Dedifferentiated amniotic fluid mesenchymal stem cell (primary cell): Measurements from ENCODE around the gene PIGB.
"Not testable (repeated sequence)": the region's sequence is repeated elsewhere in the genome, so short reads cannot be mapped to it uniquely, and the experiment has no call there.

ENCODE experiments used
- DNase-seq: peaks from one replicate; pipeline ENCODE4 v3.0.0-alpha.2; 2016; ENCODE audit errors: extremely low spot score

Gene PIGB

GRCh38 chr15:55318588-55319494 is at the start of gene PIGB, which contains the start of gene PIGBOS1:
PIGB (plus strand) TSS chr15:55319222; CDS start chr15:55319251, 29 bp downstream.
PIGBOS1 (minus strand) TSS chr15:55319123; CDS start chr15:55317792, 1,331 bp downstream.
- DNase-seq, result peak; percentile 87

GRCh38 chr15:55270291-55270690 is 48.7 kb upstream of the PIGB start:
- no peak for DNase-seq

- no peak for DNase-seq
Observed at GRCh38 chr15:55276324-55276723, 42.7 kb upstream of the PIGB start.

GRCh38 chr15:55277116-55277564 is 41.9 kb upstream of the PIGB start:
- no peak for DNase-seq

- DNase-seq, result no peak
Observed at GRCh38 chr15:55277715-55278114, 41.3 kb upstream of the PIGB start.

GRCh38 chr15:55279100-55279745 is 39.8 kb upstream of the PIGB start:
- no peak for DNase-seq

GRCh38 chr15:55279746-55280351 is 39.2 kb upstream of the PIGB start:
- no peak for DNase-seq

GRCh38 chr15:55280589-55280988 is 38.4 kb upstream of the PIGB start:
- DNase-seq, result not testable (repeated sequence)

- DNase-seq, result no peak
Observed at GRCh38 chr15:55281517-55282228, 37.3 kb upstream of the PIGB start.

GRCh38 chr15:55282284-55282833 is 36.7 kb upstream of the PIGB start:
- DNase-seq, result peak; percentile 47

GRCh38 chr15:55283379-55284147 is 35.5 kb upstream of the PIGB start:
- DNase-seq, result no peak

- no peak for DNase-seq
Observed at GRCh38 chr15:55284426-55284825, 34.6 kb upstream of the PIGB start.

GRCh38 chr15:55286442-55287189 is 32.4 kb upstream of the PIGB start:
- DNase-seq, result not testable (repeated sequence)

- DNase-seq, result no peak
Observed at GRCh38 chr15:55288006-55288717, 30.9 kb upstream of the PIGB start.

GRCh38 chr15:55289011-55289745 is 29.8 kb upstream of the PIGB start:
- no peak for DNase-seq

- DNase-seq, result peak; percentile 47
Observed at GRCh38 chr15:55289746-55290527, 29.1 kb upstream of the PIGB start, which contains the start of gene RAB27A. RAB27A (minus strand) TSS chr15:55289813; CDS start chr15:55234934, 54,879 bp downstream.

GRCh38 chr15:55290528-55291057 is 28.4 kb upstream of the PIGB start:
- peak; percentile 75 for DNase-seq
